ENCODE measurements around the gene MEP1A.
A peak's percentile ranks its signal among the peaks of the same experiment; 100 is the strongest.
"Not testable (repeated sequence)": the region's sequence is repeated elsewhere in the genome, so short reads cannot be mapped to it uniquely, and the experiment has no call there.

MEP1A gene

DNA sequence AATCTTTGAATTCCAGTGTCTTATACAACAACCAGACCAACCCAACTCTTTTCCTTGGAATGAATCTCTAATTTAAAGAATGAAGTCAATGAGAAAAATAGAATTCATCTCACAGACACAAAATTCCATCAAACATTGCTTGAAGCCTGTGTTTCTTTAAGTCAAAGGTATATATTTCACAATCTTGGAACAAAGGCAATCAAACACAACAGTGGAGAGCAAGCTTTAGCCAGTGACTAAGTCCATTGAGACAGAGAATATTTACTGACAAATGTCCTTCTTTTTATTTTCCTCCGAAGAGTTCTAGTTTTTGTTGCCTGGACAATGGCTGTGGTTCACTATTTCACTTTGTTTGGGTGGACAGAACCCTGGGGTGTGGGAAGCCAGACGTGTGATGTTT is 35.8 kb downstream of the MEP1A start:
- DNase-seq (ENCODE audit: low read depth in 2 of 2, low spot score in 1 of 2): no peak

DNA sequence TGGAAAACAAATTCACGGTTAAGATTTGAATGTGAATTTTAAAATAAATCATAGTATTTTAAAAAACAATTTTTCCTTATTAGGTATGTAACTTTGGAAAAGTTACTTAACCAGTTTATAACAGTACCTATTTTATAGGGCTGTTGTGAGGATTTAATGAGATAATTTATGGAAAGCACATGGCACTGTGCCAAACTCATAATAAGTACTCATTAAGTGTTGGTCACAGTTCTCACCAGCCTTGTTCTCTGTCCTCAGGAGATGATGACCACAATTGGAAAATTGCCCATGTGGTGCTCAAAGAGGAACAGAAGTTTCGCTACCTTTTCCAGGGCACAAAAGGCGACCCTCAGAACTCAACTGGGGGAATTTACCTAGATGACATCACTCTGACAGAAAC is 39.6 kb downstream of the MEP1A start:
- DNase-seq (ENCODE audit: low read depth in 2 of 2, low spot score in 1 of 2): no peak

DNA sequence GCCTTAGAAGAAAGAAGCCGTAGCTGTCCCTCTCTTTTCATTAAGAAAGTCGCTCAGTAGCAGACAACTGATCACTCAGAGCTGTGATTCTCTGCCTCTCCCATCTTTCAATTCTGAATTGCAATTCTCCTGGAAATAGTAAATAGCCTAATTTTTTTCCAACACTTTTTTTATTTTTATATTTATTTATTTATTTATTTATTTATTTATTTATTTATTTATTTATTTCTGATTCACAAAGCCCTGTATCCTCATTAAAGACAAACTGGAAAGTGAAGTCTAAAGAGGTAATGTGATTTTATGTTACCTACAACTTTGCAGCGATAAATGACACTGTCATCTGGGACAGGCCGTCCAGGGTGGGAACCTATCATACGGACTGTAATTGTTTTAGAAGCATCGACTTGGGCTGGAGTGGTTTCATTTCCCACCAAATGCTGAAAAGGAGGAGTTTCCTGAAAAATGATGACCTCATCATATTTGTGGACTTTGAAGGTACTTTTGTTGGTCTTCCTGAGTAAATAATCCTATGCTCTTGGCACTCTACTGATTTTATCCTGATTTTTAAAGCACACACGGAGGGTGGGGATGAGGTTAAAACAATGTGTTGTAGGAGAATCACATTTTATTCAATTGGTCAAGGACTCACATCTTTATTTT is 41.2 kb downstream of the MEP1A start:
- not testable (repeated sequence) for DNase-seq (ENCODE audit: low read depth in 2 of 2, low spot score in 1 of 2)

DNA sequence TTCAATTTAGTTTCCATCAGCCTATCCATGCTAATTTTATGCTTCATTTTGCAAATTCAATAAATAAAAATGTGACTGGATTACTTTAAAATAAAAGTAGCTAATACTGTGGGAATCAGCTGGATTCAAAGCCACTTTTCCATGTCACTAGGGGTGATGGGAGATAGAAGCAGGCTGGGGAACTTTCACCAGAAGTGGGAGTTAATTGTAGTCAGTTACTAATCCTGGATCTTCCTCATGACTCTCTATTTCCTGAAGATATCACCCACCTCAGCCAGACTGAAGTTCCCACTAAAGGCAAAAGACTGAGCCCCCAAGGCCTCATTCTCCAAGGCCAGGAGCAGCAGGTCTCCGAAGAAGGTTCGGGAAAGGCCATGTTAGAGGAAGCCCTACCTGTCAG is 41.8 kb downstream of the MEP1A start:
- not testable (repeated sequence) for DNase-seq (ENCODE audit: low read depth in 2 of 2, low spot score in 1 of 2)

DNA sequence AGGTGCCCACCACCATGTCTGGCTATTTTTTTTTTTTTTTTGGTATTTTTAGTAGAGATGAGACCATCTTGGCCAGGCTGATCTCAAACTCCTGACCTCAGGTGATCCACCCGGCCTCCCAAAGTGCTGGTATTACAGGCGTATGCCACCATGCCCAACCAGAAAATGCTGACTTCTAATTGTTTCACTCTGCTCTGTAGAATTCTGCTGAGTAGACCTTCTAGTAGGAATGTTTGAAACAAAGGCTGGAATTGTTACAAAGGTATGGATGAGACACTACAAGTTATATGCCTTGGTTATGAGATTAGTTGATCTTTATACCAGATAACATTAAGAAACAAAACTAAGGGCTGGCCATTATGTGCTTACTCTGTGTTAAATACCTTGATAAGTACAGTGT is 44.8 kb downstream of the MEP1A start:
- DNase-seq (ENCODE audit: low read depth in 2 of 2, low spot score in 1 of 2): no peak

DNA sequence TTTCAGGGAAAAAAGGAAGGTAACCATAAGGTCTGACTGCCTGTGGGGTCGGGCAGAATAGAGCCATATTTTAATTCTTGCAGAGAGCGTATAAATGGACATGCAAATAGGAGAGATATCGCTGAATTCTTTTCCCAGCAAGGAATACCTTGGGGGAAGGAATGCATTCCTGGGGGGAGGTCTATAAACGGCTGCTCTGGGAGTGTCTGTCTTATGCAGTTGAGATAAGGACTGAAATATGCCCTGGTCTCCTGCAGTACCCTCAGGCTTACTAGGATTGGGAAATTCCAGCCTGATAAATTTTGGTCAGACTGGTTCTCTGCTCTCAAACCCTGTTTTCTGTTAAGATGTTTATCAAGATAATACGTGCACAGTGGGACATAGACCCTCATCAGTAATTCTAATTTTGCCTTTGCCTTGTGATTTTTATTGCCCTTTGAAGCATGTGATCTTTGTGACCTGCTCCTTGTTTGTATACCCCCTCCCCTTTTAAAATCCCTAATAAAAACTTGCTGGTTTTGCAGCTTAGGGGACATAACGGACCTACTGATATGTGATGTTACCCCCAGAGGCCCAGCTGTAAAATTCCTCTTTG is 49.2 kb downstream of the MEP1A start:
- not testable (repeated sequence) for DNase-seq (ENCODE audit: low read depth in 2 of 2, low spot score in 1 of 2)

DNA sequence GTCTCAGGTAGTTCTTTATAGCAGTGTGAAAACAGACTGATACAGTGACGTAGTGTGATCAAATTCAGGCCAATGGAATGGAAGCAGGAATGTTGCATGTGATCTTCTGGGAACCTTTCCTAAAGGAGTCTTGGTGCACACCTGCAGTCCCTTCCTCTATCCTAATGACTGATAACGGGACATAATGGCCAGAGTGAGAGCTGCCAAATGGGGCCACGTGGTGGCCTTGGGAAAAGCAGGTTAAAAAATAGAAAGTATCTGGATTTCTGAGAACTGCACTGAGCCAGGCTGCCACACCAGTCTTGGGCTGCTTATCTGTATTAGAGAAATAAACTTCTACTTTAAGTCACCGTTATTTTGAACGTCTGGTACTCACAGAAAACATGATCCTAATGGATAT is 51.9 kb downstream of the MEP1A start:
- no peak for DNase-seq (ENCODE audit: low read depth in 2 of 2, low spot score in 1 of 2)

DNA sequence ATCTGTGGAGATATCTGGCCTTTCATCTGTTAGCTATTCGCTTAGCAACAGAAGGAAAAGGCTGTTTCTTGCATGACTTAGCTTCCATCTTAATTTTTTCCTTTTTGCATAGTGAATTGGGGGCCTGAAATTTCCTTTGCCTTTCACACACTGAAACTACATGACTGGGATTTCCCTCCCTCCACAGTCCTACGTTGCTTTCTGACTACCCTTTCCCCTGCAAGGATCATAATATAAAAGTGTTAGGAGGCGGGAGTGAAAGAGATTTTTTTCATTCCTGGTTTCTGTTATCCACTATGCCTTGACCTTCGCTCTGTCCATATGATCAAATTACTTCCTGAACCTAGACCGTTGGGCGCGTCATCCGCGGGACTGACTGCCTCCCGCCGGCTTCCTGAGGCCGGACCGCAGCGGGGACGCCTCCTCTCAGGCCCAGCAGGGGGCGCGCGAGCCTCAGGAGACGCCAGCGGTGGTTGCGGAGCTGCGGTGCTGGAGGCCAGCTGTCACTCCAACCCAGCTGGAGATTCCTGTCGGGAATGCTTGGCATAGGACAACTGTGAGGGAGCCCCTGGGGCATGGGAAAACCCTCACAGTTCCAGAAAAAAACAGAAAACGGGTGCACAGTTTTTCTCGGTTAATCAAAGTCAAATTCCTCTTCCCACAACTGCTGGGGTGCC is 55.6 kb downstream of the MEP1A start:
- DNase-seq (ENCODE audit: low read depth in 2 of 2, low spot score in 1 of 2): peak in 1 of 2 donors; percentile 5

DNA sequence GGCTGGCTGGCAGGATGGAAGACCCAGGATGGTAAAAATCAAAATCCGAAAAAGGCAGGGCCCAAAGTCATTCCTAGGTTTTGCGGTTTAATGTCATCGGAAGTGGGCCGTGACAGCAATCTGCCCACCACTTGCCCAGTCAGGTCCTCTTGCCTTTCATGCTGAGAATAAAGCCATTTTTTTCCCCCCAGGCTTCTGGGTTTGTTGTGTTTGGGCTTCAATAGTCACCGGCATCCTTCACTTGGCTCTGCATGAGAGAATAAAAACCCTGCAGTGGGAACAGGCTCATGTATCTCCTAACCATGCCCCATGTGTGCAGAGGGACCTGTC is 56.1 kb downstream of the MEP1A start:
- no peak for DNase-seq (ENCODE audit: low read depth in 2 of 2, low spot score in 1 of 2)

DNA sequence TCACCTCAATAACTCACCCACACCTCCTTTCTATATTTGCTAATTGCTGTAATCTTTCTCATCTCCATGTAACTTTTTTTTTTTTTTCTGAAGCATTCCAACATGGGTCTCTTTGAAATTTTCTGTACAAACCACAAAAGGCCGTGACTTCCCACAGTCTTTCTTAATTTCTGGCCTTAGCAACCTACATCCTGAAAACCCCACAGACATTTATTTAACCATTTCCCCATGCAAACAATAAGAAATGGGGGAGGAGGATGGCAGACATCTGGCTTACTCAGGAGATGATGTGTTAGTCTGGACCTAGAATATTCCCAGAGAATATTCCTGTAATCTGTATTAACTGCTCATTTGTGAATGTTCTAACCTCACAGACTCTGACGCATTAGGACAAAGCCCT is 57.6 kb downstream of the MEP1A start:
- DNase-seq (ENCODE audit: low read depth in 2 of 2, low spot score in 1 of 2): no peak

DNA sequence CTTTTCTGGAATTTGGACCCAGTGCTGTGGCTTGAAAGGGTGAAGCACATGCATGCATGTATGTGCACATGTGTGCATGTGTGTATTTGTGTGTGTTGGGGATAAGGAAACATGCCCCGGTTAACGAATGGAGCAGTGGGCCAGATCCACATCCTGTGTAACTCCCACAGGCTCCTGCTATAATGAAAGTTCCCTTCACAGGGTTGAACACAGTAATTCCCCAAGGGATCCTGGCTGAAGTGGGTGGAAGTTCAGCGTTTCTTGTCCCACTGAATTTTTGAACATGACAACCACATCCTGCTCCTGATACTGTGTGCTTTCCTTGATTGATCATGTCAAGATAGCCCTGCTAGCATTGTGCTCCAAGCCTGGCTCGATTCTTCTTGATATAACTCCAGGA is 58.4 kb downstream of the MEP1A start:
- DNase-seq (ENCODE audit: low read depth in 2 of 2, low spot score in 1 of 2): not testable (repeated sequence)

DNA sequence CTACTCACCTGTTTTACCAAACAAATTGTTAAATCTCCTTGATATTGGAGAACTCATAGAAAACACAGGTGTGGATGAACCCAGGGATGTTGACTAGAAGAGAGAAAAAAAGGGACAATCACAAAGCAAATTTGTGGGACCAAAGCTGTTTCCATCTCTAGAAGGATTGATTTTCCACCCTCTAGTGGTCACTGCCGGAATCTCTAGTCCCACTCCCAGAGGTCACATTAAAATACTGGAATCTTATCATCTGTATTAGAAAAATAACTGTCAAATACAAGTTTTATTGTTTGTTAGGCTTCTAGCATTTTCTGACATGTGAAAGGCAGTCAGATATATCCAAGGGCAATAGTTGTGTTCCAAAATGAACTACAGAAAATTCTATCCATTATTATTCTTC is 62.8 kb downstream of the MEP1A start:
- not testable (repeated sequence) for DNase-seq (ENCODE audit: low read depth in 2 of 2, low spot score in 1 of 2)

DNA sequence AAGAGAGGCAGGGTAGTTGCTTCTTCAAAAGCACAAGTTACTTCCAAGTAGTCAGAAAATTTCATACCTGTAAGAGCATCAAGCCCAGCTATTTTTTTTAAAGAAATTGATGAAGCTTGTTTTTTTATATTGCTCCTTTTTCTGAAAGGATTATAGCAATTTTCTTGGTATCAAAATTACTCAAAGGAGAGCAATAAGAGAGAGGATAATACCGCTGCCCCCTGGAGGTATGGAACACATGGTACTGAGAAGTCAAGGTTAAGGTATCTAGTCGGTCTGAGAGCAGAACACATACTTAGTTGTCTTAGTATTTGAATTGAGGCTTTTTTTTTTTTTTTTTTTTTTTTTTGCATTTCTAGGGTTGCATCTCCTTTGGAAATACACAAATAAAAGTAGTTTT is 69.2 kb downstream of the MEP1A start:
- DNase-seq (ENCODE audit: low read depth in 2 of 2, low spot score in 1 of 2): no peak

DNA sequence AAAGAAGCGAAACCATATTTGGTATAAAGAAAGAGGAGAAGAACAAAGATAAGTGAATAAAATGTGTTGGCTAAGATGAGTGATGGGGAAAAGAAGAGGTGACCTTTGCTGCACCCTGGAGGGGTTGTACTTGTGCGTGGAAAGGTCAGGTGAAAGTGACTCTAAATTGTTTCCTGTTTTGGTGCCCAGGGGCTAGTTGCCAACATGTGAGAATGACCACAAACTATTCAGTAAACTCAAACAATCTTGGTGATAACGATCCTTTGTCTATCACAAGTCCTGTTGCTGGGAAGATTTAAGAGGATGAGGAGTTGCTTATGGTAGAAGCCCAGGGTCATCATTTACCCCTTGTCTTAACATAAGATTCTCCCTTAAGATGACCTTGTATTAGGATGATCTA is 70.6 kb downstream of the MEP1A start:
- no peak for DNase-seq (ENCODE audit: low read depth in 2 of 2, low spot score in 1 of 2)

DNA sequence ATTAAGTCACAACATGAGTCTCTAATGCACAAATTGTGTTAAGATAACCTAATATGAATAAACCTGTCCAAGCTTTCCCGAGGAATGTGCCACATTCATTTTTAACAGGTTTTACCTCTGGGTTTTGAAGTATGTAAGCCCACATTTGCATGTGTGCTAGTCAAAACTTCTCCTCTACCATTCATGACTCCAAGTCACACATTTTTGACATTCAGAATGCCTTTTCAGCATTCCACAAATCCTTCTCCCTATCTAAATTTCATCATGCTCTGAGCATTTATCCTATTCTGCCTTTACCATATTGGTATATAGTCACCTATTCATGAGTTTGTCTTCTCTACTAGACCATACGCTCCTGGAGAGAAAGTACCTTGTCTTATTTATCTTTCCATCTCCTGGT is 72.0 kb downstream of the MEP1A start:
- no peak for DNase-seq (ENCODE audit: low read depth in 2 of 2, low spot score in 1 of 2)

DNA sequence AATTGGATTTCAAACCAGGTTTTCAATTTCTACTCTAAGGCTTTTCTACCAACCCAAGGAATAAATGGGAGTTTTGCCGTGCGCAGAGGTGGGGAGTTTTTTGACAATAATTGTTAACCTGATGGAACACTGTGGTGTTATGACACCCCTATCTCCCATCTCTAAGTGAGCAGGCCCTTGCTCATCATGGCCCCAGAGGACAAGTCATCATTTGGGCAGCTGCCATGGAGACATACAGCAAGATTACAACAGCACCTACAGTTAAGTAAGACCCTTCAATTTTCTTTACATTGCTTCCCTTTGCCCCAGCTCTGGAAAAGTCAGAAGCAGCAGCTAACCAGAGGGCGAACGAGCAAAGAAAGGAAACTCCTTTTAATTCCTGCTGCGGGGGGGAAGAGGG is 74.2 kb downstream of the MEP1A start:
- no peak for DNase-seq (ENCODE audit: low read depth in 2 of 2, low spot score in 1 of 2)

DNA sequence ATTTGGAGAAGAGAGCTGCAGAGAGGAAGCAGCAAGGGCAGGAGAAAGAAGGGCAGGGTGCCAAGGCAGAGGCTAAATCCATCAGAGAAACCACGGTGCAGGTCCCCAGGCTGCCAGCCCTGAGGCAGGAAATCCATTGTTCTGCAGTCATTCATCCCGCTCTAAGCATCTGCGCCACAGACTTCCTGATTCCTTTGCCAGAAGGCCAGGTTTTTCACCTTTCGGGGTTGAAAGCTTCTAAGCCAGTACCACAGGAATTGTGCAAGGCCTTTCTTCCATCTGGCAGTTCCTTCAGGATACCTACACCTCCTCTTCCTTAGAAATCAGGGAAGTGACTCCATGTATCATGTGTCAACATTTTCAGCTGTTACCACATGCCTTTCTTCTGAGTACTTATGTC is 82.9 kb downstream of the MEP1A start:
- DNase-seq (ENCODE audit: low read depth in 2 of 2, low spot score in 1 of 2): no peak

DNA sequence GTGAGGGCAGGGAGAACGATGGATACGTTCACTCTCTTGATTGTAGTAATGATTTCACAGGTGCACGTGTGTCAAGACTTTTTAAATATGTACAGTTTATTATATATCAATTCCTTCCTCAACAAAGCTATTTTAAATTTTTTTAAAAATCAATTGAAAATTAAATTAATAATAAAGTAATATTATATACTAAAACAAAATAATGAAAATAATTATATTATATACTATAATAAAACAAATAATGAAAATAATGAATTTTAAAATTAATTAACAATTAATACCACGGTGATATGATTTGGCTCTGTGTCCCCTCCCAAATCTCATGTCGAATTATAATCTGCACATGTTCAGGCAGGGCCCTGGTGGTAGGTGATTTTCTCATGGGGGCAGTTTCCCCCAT is 85.8 kb downstream of the MEP1A start:
- DNase-seq (ENCODE audit: low read depth in 2 of 2, low spot score in 1 of 2): no peak

DNA sequence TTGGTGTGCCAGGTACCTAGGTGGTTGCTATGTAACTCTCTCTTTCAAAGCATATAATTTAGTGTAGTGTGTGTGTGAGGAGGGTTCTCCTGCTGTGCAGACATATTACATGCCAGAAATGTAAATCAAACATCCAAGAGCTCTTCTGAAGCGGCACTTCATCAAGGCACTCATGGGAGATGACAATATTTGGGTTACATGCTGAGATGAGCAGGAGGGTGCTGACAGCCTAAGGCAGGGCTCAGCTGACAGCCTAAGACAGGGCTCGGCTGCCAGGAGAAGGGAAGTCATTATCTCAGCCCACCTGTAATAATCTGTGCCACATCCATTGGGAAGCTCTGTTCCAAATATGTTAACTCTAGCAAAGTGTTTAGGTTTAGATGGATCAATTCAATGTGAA is 89.5 kb downstream of the MEP1A start:
- DNase-seq (ENCODE audit: low read depth in 2 of 2, low spot score in 1 of 2): no peak

DNA sequence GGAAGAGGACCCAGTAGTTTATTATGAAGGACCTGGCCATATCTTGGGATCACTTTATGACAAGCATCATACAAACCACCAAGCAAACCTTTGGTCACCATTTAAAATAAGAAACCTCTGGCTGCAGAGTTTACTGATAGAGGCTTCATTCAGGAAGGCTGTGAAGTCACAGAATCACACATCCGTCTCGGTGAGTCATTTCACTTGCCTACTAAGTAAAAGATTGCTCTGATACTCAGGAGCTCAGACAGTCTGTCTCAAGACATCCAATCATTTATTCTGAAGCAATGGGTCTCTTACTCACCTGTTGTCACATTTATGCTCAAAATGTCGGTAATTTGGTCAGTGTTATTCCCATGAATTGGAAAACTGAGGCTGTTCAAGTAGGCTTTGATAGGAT is 94.8 kb downstream of the MEP1A start:
- DNase-seq (ENCODE audit: low read depth in 2 of 2, low spot score in 1 of 2): no peak

DNA sequence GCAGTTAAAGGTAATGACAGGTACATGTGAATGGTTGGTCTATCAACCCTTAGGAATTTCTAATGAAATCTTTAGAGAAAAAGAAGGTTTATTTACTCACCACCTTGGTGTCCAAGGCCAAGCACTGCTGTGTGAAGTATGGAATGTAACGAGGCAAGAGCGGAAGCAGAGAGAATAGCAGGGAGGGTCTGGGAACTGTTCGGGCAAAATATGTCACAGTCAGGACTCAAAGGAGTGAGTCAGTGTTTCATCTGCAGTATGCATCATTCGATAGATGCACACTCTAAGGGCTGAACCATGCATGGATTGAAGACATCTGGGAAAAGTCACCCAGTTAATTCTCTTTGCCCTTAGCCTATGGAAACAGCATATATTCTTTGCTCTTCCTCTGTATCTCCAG is 95.4 kb downstream of the MEP1A start:
- DNase-seq (ENCODE audit: low read depth in 2 of 2, low spot score in 1 of 2): no peak
